T47D (cell line): Measurements from ENCODE around the gene SLC9A7.

ENCODE experiments used
- DNase-seq, 2 experiments: peaks; one replicate each; pipeline versions ENCODE4 v3.0.0 to v3.0.0-alpha.2; 2011 to 2012; ENCODE audit warnings: low read depth in 1 of 2, low spot score in 1 of 2
- JUND ChIP-seq: IDR thresholded peaks from 2 replicates; pipeline ENCODE4 v1.6.1; 2012; ENCODE audit warnings: low read depth
- in situ Hi-C: cut with HindIII; loops from 2 replicates; pipeline ENCODE4 v1.10.0; 2016; ENCODE audit warnings: low sequenced_read_pairs, low pct_unique_long_range_greater_than_20kb

Gene SLC9A7

GRCh38 chrX:46710927-46711623 lies 47.8 kb downstream of the SLC9A7 start:
- DNase-seq: no peak
- TF ChIP-seq JUND: no peak
- in situ Hi-C loops: no loop called here

DNA sequence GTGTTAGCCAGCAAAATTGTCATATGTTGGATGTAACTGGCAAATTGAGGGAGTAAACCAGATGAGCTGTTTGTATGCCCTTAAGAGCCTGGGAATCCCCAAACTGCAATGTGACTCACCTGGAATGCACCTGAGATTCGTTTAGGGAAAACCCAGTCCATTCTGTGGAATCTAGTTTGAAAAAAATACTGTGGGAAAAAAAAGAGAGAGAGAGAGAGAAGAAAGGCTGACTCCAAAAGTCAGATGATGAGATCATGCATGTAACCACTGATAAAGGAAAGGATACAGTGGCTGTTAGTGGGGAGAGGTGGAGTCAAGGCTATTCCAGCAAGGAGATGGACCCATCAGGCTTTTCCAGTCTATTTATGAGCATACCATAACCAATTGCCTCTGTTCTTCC lies 48.5 kb downstream of the SLC9A7 start:
- no peak for TF ChIP-seq JUND
- in situ Hi-C loops: no loop called here
- peak in 1 of 2 experiments; percentile 29 for DNase-seq

- in situ Hi-C loops: no loop called here
- peak in 1 of 2 experiments; percentile 45 for DNase-seq
- TF ChIP-seq JUND: no peak
Measured at GRCh38 chrX:46707274-46707965, 51.5 kb downstream of the SLC9A7 start.

DNA sequence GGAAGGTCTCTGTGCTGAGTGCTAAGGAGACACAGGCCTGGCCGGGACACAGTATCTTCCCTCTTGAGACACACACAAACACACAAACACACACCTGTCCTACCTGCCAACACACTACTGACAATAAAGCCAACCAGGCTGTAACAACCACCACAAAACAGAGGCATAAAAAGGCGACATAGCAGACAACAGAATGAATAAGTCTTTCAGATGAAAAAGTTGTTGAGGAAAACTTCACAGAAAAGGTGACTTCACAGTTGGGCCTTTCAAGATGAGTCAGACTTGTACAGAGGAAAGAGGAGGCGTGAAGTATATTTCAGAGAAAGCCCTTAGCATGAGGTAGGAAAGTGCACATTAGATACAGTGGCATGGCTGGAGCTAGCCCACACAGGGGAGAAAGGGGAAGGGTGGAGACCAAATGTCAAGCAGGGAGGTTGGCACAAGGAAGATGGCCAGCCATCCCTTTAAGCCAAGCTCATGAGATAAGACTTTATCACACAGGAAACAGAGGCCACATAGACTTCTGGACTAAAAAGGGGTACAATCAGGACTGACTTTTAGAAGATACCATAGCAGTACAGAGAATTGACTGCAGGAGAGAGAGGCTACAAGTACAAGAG lies 54.0 kb downstream of the SLC9A7 start:
- DNase-seq: no peak
- no peak for TF ChIP-seq JUND
- in situ Hi-C loops: no loop called here

DNA sequence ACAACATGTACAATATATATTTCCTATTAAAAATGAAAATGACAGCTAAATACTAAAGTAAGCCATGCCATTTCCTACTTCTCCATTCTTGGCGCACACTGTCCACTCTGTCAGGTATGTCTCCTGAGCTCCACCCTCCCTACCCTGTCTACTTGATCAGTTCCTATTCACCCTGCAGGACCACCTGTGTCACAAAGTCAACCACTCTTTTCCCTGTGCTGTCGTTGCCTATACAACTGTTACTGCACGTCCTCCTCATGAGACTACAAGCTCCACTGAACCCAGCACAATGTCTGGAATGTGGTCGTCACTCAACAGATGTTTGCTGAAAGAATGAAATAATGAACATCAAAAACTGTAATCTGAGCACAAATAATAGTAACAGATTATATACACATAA lies 54.9 kb downstream of the SLC9A7 start:
- DNase-seq: no peak
- TF ChIP-seq JUND: no peak
- in situ Hi-C loops: no loop called here

DNA sequence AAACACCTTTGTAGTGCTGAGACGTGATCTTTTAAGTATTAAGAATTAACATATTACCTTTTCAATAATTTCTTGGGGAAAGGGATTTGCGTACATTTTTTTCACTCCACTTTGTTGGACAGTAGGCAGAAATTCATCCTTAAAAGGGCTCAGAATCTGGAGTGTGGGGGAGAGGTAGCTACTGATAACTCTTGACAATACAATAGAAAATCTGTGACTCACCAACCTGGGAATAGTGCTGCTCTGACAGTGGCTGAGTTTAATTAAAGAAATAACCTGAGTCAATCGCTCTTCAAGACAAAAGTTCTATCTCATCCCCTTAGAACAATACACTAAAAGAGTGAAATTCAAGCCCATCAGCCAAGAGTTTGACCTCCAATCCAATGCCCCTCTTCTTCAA lies 60.2 kb downstream of the SLC9A7 start:
- in situ Hi-C loops: no loop called here
- TF ChIP-seq JUND: no peak
- no peak for DNase-seq

GRCh38 chrX:46695491-46695890 lies 63.4 kb downstream of the SLC9A7 start:
- TF ChIP-seq JUND: no peak
- DNase-seq: no peak
- in situ Hi-C loops: no loop called here

- no peak for TF ChIP-seq JUND
- DNase-seq: no peak
- in situ Hi-C loops: no loop called here
Measured at GRCh38 chrX:46694549-46694948, 64.4 kb downstream of the SLC9A7 start.

DNA sequence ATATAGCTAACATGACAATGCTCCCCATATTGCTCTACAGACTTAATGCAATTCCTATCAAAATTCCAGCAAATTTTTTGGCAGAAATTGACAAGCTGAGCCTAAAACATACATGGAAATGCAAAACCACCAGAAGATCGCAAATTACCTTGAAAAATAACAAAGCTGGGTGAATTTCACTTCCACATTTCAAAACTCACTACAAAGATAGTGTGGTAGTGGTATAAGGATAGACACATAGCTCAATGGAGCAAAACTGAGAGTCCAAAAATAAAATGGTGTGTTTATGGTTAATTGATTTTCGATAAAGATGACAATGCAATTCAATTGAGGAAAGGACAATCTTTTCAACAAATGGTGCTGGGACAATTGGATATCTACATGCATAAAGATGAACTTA lies 65.8 kb downstream of the SLC9A7 start:
- in situ Hi-C loops: no loop called here
- TF ChIP-seq JUND: no peak
- no peak for DNase-seq

- DNase-seq: no peak
- no peak for TF ChIP-seq JUND
- in situ Hi-C loops: no loop called here
Measured at GRCh38 chrX:46690818-46691217, 68.1 kb downstream of the SLC9A7 start.

- DNase-seq: no peak
- TF ChIP-seq JUND: no peak
- in situ Hi-C loops: no loop called here
Measured at GRCh38 chrX:46687619-46688018, 71.3 kb downstream of the SLC9A7 start.

- peak in 1 of 2 experiments; percentile 42 for DNase-seq
- TF ChIP-seq JUND: no peak
- in situ Hi-C loops: no loop called here
Measured at GRCh38 chrX:46686003-46686645, 72.8 kb downstream of the SLC9A7 start.

DNA sequence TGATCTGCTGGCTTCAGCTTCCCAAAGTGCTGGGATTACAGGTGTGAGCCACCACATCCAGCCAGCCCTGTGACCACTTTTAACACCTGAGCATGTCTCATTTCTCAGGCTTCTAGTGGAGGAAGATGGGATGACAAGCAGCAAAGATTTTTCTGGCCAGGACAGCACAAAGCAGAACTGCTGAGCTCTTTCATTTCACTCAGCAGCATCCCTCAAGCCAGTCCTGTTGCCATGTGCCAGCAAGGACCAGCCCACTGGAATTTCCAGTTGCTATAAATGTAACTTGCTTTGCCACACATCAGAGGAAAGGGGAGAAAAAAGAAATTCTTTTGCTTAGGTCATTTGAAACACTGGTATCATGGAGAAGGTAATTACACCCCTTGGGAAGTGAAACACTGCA lies 75.9 kb downstream of the SLC9A7 start:
- TF ChIP-seq JUND: no peak
- DNase-seq: peak in 1 of 2 experiments; percentile 35
- in situ Hi-C loops: no loop called here
